GM21529 (cell line): Measurements from ENCODE around the gene RNF183.

Source experiments
- ATAC-seq: cut with Tn5 transposase; IDR thresholded peaks from one replicate; pipeline ENCODE4 v1.9.1; 2021; ENCODE audit not compliant: unreplicated experiment

RNF183 gene

GRCh38 chr9:113302792-113303418, at the start of gene RNF183:
Gene RNF183 (minus strand): TSS chr9:113303376. CDS start chr9:113298184, 5,192 bp downstream.
- no peak for ATAC-seq

GRCh38 chr9:113352411-113352810, 49.2 kb upstream of the RNF183 start:
- no peak for ATAC-seq

GRCh38 chr9:113352006-113352405, 48.8 kb upstream of the RNF183 start:
- ATAC-seq: no peak

GRCh38 chr9:113350937-113351336, 47.8 kb upstream of the RNF183 start:
- peak; percentile 47 for ATAC-seq

GRCh38 chr9:113350107-113350661, 47.0 kb upstream of the RNF183 start:
- ATAC-seq: peak; percentile 22

- peak; percentile 36 for ATAC-seq
Measured at GRCh38 chr9:113349445-113350094, 46.4 kb upstream of the RNF183 start, which contains the start of gene BSPRY. Gene BSPRY (plus strand): TSS chr9:113349541. CDS start chr9:113349580, 39 bp downstream.

GRCh38 chr9:113349066-113349444, 45.9 kb upstream of the RNF183 start:
- no peak for ATAC-seq

GRCh38 chr9:113348437-113348836, 45.3 kb upstream of the RNF183 start:
- no peak for ATAC-seq

- no peak for ATAC-seq
Measured at GRCh38 chr9:113345671-113346070, 42.5 kb upstream of the RNF183 start.

GRCh38 chr9:113345190-113345589, 42.0 kb upstream of the RNF183 start:
- ATAC-seq: no peak

- no peak for ATAC-seq
Measured at GRCh38 chr9:113343732-113344231, 40.6 kb upstream of the RNF183 start.

GRCh38 chr9:113341712-113342410, 38.7 kb upstream of the RNF183 start:
- ATAC-seq: no peak

- ATAC-seq: peak; percentile 98
Measured at GRCh38 chr9:113340011-113340699, 37.0 kb upstream of the RNF183 start, which contains the start of gene WDR31. Gene WDR31 (minus strand): TSS chr9:113340275. CDS start chr9:113332022, 8,253 bp downstream.

GRCh38 chr9:113337714-113338113, 34.5 kb upstream of the RNF183 start:
- ATAC-seq: no peak

GRCh38 chr9:113331780-113332179, 28.6 kb upstream of the RNF183 start:
- ATAC-seq: no peak

GRCh38 chr9:113328045-113328782, 25.0 kb upstream of the RNF183 start:
- no peak for ATAC-seq

GRCh38 chr9:113326230-113326629, 23.1 kb upstream of the RNF183 start:
- no peak for ATAC-seq

- ATAC-seq: no peak
Measured at GRCh38 chr9:113322671-113323070, 19.5 kb upstream of the RNF183 start.

GRCh38 chr9:113320051-113320450, 16.9 kb upstream of the RNF183 start:
- ATAC-seq: no peak

- no peak for ATAC-seq
Measured at GRCh38 chr9:113319054-113319453, 15.9 kb upstream of the RNF183 start.
